NCI-H128 (cell line): Measurements from ENCODE around the gene PTCD1.
A peak's percentile ranks its signal among the peaks of the same experiment; 100 is the strongest.
"Not testable (repeated sequence)": the region's sequence is repeated elsewhere in the genome, so short reads cannot be mapped to it uniquely, and the experiment has no call there.

Experiments used
- DNase-seq: peaks from one replicate; lab custom pipeline; 2025; ENCODE audit not compliant: unreplicated experiment; lab: John Stamatoyannopoulos, UW

The PTCD1 gene

DNA sequence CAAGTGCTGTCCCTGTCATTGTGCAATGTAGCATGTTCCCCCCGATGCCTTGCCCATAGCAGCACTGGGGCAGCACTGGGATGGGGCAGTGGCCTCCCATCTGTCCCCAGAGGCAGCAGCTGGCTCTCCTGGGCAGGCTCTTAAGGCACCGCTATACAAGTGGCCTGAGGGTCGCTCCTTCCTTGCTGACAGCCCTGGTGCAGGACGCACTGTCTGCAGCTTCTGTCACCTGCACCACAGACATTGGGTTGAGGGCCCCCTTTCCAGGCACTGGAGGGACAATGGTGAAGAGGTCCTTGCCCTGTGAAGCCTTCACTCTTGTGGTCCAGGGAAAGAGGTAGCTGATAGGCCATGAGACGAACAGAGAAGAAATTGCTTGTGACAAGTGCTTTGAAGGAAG, 10.7 kb upstream of the PTCD1 start:
- no peak for DNase-seq

DNA sequence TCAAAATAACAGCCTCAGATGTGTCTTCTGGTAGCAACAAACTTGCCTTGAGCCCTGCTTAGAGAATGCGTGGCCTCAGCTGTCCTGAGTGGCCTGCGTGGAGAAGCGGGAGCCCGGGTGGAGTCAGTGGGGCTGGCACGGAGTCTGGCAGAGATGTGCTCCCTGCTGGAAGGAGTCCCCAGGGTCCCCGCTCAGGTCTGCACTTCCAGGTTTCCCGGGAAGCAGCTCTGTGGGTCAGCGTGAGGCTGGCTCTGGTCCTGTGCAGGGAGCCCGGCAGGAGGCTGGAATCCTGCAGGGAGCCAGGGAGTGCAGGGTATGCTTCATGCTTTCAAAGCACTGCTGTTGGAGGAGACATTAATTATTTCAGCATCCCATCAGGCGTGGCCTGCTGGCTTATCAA, 10.3 kb upstream of the PTCD1 start:
- DNase-seq: no peak

DNA sequence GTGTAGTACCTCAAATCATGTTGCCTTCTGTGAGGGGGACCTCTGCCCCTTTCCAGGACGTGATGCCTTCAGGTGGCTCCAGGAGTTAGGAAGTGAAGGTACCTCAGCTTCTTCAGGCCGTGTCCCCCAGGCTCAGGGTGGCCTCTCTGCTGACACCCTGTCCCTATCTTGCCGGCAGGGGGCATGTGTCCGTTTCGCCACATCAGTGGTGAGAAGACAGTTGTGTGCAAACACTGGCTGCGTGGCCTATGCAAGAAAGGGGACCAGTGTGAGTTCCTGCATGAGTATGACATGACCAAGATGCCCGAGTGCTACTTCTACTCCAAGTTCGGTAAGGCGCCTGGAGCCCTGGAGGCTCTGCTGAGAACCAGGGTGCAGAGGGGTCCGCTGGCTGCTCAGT, 9.3 kb upstream of the PTCD1 start:
- no peak for DNase-seq

DNA sequence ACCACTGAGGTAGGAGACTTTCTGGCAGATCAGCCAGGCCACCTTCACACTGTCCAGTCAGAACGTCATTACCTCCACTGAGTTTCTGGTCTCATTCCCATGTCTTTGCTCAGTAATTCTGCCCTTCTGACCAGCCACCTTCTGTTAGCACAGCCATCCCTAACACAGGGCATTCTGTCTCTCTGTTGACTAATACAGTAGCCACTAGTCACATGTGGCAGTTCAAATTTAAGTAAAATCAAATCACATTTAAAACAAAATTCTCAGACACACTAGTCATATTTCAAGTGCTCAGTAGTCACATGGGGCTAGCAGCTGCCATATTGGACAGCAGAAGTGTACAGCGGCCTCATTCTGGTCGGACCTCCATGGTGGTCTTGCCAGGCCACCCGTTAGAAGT, 7.5 kb upstream of the PTCD1 start:
- DNase-seq: no peak

DNA sequence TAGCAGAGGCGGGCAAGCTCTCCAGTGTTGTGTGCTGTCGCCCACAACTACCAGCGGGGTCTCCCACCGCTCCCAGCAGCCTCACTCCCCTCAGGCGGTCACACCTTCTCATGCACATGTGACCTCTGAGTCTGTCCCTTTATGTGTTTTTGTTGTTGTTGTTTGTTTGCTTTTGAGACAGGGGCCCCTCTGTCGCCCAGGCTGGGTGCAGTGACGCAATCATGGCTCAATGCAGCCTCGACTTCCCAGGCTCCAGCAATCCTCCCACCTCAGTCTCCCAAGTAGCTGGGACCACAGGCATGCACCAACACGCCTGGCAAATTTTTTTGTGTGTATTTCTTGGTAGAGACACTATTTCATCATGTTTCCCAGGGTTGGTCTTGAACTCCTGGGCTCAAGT, 1.6 kb upstream of the PTCD1 start:
- no peak for DNase-seq

DNA sequence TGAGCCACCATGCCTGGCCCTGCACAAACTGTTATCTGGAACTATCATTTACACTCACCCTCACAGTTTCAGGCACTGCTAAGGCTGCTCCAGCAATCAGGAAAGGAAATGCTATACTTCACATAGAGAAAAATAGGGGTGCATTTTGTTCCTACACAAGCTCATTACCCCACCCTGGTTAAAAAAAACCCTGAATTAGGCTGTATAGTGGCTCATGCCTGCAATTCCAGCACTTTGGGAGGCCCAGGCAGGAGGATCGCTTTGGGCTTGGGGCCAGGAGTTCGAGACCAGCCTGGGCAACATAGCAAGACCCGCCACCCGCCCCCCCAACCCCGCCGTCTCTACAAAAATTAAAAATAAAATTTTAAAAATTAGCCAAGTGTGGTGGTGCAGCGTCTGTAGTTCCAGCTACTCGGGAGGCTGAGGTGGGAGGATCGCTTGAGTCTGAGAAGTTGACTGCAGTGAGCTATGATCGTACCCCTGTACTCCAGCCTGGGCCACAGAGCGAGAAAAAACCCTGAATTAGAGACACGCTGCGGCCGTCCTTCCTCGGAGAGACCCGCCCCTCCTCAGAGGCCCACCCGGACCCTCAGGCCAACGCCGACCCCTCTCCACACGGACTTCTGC, 539 bp downstream of the PTCD1 start:
- DNase-seq: no peak

DNA sequence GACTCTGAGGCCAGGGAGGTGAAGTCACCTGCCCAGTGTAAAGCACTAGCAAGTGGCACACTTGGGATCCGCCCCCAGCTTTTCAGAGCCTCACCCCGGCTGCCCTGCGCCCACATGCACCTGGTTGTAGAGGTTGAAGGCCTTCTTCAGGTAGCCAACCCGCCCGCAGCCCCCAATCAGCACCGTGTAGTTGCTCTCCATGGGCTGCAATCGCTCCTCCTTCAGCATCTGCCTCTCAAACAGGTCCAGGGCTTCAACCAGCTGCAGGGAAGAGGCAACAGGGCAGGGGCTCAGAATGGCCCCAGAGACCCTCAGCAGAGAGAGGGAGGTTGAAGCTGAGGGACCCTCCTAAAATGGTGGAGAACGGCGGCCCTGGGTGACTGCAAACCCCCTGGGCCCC, 5.4 kb downstream of the PTCD1 start:
- no peak for DNase-seq

DNA sequence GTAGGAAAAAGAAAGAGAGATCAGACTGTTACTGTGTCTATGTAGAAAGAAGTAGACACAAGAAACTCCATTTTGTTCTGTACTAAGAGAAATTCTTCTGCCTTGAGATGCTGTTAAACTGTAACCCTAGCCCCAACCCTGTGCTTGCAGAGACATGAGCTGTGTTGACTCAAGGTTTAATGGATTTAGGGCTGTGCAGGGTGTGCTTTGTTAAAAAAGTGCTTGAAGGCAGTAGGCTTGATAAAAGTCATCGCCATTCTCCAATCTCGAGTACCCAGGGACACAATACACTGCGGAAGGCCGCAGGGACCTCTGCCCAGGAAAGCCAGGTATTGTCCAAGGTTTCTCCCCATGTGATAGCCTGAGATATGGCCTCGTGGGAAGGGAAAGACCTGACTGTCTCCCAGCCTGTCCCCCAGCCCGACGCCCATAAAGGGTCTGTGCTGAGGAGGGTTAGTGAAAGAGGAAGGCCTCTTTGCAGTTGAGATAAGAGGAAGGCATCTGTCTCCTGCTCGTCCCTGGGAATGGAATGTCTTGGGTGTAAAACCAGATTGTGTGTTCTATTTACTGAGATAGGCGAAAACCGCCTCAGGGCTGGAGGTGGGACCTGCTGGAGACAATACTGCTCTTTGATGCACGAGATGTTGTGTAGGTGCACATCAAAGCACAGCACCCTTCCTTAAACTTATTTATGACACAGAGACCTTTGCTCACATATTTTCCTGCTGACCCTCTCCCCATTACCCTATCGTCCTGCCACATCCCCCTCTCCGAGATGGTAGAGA, 6.7 kb downstream of the PTCD1 start:
- not testable (repeated sequence) for DNase-seq

DNA sequence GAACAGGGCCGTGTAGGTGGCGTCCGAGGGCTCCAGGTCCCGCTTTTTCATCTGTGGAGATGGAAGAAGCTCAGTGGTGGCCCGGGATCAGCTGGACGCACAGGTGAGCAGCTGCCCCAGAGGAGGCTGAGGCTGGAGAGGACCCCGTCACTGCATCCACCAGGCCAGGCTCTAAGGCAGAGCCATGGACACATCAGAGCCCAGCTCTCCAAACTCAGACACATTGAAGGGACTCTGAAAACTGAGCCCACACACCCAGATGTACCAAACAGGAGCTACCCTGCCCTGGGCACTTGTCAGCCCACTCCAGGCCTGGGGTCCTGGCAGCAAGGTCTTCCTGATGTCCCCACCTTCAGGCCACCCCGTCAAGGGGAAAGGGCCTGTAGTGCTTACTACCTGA, 8.8 kb downstream of the PTCD1 start:
- no peak for DNase-seq

DNA sequence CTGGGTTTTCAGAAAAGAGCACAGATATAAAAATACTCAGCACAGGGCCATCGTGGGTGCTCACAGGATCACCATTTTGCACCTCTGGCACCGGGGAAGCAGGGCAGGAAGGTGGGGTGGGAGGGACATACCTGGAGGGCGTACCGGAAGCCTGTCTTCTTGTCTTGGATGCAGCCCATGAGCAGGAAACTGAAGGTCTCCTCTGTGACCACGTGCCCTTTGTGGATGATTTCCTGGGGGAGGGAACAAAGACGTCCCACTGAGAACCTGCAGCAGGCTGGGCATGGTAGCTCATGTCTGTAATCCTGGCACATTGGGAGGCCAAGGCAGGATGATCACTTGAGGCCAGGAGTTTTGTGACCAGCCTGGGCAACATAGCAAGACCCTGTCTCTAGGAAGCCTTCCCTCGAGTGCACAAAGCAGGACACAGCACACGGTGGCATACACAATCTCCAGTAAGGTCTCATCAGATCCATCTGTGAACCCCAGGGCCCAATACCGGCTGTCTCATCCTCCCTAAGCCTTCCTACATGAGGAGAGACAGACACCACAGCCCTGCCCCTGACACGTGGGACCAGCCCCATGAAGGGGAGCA, 9.5 kb downstream of the PTCD1 start:
- DNase-seq: no peak

DNA sequence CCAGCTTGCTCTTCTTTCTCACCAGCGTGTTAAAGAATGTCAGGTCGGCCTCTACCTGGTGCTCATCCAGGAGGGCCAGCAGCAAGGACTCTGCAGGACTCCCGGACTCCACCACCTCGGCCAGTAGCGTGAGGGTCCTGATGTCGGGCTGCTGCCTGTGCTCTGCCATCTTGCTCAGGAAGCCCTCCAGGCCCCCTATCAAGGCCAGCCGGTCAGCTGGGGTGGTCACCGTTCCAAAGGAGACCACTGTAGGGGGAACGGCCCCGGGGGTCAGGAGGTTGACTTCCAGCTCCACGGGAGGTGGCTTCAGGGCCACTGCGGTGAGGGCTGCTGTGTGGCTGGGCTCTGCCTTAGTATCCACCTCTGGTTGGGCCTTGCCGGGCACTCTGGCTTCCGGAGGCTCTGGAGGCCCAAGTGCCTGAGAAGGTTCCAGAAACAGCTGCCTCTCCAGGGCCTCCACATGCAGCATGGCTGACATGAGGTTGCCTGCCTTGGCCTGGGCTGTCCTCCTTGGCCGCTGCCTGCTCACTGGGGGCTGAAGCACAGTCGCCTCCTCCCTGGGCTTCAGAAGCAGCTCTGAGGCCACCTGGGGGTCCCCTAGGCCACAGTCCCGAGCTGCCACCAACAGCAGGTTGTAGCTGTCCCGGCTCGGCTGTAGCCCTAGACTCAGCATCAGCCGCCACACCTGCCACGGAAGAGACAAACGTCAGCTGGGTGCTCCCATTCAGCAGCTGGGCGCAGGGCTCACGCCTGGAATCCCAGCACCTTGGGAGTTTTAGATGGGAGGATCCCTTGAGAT, 13.5 kb downstream of the PTCD1 start:
- DNase-seq: no peak

DNA sequence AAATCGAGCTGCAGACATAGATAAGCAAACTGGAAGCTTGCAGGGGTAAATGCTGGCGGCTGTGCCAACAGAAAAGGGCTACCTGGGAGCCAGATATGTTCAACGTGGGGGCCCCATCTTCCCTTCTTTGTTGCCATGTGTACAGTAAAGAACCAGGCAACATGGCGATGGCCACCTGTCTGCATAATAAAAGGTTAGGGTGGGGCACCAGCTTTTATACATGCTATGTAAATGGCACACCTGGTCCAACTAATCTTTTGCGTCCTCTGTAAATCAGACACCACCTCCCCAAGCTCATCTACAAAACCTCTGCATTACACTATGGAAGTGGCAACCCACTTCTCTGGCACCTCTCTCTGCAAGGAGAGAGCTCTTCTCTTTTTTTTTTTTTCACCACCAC, 16.0 kb downstream of the PTCD1 start:
- DNase-seq: no peak

DNA sequence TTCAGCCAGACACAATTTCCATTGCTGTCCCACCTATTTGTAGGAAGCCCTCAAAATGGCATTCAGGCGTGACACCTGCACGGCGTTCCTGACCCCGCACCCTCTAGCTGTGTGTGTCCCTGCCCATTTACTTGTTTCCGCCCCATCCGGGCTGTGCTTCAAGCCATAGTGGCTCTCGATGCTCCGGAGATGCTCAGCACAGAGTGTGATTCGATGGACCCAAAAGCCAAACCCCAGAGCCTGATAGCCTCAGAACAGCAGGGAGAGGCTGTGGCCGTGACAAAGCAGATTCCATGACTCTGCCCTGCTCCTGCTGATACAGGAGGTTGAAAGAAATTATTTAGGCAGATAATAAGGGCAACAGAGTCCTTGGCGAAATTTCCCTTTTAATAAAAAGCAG, 16.4 kb downstream of the PTCD1 start:
- DNase-seq: peak; percentile 27

DNA sequence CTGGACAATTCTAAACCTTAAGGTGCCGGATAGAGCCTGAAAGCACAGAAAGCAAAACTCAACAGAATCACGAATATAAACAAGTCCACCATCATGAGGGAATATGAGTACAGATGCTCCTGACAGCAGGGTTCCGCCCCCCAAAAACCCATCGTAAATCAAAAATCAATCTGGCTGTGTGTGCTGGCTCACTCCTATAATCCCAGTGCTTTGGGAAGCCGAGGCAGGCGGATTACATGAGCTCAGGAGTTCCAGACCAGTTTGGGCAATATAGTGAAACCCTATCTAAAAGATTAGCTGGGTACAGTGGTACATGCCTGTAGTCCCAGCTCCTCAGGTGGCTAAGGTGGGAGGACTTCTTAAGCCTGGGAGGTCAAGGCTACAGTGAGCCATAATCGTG, 17.6 kb downstream of the PTCD1 start:
- no peak for DNase-seq

DNA sequence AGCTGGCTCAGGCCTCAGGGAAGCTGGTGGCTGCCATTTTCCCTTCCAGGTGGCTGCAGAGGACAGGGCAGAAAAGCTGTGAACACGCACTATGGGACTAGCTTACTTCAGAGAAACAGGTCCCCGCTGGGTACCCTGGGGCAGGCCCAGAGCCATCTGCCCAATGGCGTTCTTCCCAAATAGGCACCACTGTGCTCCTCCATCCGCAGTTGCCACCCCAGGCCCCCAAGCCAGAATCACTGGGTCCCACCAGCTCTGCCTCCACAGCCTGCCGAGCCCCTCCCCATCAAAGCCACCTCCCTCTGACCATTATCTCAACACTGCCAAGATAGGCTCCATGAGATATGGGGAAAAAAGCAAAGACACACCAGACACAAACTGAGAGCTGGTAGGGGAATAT, 18.4 kb downstream of the PTCD1 start:
- no peak for DNase-seq

DNA sequence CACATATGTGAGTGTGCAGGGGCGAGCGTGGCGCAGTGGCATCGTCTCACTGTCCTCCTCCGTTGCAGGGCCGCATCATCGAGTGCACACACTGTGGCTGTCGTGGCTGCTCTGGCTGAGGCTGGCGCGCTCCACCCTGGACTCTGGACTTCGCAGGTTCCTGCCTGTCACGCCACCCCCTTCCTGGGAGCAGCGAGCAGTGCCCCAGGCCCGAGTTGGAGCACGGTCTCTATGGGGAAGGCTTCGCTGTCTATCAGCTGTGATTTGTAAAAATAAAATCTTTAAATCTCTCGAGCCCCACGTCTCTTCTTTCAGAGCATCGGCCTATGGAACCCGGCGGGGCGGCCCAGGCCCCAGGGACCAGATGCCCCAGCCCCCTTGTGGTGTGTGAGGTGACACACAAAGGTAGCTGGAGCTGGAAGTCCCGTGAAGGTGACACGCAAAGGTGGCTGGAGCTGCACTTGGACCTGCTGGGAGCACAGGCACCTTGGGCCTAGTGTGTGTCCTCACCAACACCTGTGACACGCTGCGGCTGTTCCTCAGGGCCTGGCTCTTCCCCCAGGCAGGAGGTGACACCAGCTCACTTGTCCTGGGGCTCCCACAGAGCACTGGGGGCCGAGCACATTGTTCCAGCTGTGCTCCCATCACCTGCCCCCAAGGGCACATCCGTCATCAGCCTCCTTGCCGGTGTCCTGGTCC, 19.1 kb downstream of the PTCD1 start:
- DNase-seq: no peak

DNA sequence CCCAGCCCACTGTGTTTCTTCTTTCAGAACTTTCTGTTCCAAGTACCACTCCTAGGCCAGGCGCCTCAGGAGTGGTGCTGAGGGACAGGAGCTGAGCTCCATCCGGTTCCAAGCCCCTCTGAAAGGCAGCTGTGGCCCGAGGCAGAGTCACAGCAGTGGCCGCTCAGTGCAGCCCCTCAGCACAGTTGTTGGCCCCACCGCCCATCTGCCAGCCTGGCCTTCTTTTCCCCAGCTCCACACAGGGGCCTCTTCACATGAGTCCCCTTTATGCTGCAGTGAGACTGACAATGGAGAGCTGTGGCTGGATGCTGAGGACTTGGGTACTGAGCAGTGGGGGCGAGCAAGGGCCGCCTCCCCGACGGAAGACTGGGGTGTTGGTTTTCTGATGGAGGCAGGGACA, 20.3 kb downstream of the PTCD1 start:
- DNase-seq: no peak

DNA sequence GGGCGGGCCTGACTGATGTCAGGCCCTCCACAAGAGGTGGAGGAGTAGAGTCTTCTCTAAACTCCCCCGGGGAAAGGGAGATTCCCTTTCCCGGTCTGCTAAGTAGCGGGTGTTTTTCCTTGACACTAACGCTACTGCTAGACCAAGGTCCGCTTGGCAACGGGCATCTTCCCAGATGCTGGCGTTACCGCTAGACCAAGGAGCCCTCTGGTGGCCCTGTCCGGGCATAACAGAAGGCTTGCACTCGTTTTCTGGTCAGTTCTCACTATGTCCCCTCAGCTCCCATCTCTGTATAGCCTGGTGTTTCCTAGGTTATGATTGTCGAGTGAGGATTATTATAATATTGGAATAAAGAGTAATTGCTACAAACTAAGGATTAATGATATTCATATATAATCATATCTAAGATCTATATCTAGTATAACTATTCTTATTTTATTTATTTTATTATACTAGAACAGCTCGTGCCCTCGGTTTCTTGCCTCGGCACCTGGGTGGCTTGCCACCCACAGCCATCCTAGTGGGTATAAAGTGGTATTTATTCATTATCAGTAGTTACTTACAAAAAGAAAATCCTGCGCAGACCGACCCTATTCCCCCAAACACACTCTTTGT, 23.0 kb downstream of the PTCD1 start:
- not testable (repeated sequence) for DNase-seq

DNA sequence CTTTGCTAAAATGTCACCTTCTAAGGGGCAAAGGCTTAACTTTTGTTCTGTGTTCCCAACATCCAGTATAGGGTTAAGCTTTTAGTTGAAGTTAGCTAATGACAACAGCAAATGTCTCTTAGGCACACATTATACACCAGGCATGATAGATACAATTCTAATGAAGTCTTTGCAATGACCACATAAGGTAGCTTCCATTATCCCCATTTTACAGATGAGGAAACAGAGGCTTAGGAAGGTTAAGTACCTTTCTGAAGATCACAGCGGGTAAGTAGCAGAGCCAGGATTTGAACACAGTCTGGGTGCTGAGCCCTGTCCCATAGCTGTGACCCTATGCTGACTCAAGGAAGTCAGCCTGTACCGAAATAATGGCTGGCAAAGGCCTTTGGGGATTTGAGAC, 28.0 kb downstream of the PTCD1 start:
- DNase-seq: no peak

DNA sequence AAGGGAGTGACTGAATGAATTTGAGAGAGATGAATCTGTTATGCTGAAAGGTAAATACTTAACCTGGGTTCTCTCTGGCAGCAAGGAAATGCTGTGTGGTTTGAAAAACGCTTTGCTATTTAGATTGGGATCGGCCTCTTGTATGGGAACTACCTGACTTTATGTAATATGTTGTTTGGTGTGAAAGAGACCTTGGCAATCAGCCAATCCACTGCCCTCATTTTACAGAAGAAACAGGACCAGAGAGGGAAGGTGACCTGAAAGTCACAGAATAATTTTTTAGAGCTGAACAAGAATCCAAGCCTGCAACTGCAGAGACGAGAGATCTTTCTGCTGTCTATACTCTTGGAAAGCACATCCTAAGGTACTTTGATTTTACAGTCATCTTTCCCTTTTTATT, 28.8 kb downstream of the PTCD1 start:
- no peak for DNase-seq

DNA sequence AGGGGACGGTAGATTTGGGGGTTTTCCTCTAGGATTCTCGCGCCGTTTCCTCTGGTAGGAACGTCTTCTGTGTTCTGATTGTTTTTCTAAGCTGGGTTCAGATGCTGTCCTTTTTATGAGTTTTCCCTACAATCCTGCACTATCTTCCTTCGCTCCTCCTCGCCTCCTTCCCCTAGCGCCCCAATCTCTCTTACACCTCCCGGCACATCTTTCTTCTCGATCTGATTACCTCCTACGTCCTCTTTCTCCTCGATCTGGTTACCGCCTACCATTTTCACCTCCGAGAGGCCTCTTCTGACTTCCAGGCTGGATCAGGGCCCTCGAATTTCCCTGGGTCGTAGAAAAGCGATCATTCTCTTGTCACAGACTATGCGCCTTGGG, 29.4 kb downstream of the PTCD1 start:
- DNase-seq: no peak
